Bone marrow (tissue), 2 donors: ENCODE measurements around the gene PDGFB.

ENCODE experiments used
- DNase-seq, 2 donors: peaks; one replicate each; lab custom pipeline; 2025; lab: John Stamatoyannopoulos, UW

Gene PDGFB

DNA sequence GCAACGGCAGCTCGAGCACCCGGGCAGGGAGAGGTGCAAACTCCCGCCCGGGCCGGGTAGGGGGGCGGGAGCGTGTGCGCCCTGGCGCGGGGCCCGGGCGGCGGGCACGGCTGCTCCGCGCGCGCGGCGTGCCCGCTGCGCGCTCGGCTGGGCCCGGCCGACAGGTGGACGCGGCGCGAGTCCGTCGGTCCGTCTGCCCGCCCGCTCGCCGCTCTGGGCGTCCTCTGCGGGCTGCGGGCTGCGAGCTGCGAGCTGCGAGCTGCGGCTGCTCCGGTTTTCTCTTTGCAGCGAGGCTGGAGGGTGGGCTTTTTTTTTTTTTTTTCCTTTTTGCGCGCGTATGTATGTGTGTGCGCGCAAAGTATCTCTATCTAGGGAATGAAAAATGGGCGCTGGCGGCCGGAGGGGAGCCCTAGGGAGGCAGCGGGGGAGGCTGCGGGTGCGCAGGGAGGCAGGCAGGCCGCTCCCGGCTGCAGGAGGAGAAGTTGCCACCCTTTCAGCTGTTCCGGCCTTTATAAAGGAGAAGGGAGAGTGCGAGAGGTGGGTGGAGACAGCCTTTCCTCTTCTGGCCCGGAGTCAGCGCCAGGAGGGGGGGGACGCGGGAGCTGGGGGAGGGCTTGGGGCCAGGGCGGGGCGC is at the start of gene PDGFB:
Gene PDGFB, minus strand, starts transcription at position 487 of the 634 bp plus-strand sequence. CDS start 1,019 bp downstream, outside the sequence.
- peak in 1 of 2 donors; percentile 44 for DNase-seq

DNA sequence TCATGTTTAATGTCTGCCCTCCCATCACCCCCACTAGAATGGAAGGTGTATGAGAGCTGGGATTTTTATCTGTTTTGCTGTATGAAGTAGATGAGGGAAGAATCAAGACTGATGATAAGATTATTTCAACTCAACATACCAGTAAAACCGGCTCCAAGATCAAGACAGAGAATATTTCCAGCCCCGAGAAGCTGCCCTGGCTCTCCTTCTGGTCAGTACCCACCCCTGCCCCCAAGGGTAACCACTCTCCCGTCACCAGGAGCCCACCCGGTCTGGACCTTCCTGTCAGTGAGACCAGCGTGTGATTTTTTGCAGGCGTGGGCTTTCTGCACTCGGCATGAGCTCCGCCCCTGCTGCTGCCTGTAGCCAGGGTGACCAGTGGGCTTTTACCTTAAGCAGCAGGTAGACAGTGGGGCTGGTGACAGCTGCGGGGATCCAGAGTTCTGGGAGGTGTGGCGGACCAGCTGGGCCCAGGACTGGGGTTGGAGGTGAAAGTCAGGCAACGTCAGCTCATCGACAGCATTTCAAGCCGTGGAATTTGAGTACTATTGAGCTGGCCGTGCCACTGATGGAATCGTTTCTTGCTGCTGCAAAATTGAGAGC is 49.1 kb upstream of the PDGFB start:
- DNase-seq, result no peak

GRCh38 chr22:39292561-39293074 is 47.8 kb upstream of the PDGFB start:
- peak; percentile 70 to 80 for DNase-seq

GRCh38 chr22:39292031-39292462 is 47.3 kb upstream of the PDGFB start:
- DNase-seq, result no peak

DNA sequence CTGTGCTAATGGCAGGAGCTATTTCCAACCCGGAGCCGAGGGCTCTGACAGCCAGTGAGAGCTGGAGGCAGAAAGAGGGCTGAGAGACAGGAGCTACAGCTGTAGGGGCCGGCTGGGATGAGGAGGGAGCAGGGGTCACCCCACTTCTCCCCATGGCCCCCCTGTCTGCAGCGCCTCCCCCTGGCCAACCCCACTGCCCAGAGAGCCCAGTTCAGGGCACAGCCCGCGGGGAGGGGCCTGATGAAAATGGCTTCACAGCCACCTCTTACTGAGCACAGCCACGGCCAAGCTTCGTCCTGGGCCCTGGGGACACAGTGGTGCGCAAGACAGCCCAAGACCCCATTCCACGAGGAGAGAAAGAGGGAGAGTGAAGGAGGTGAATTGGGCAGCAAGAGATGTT is 46.7 kb upstream of the PDGFB start:
- no peak for DNase-seq

DNA sequence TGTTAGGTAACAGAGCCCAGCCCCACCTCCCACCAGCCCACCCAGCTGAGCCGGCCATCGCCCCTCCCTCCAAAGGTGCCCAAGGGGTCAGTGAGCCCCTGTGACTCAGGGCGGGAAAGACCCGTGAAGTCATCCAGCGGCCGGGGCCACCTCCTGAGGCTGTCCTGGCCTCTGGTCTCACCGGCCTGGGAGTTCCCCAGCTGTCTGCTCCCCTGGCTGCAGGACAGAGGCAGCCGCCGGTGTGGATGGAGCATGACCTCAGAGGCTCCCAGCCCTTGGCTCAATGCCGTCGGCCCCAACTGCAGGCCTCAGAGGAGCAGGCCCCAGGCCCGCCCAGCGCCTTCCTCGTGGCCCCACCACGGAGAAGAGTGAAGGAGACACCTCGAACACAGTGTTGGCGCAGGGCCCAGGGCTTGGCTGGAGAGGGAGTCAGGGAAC is 46.0 kb upstream of the PDGFB start:
- DNase-seq, result no peak

DNA sequence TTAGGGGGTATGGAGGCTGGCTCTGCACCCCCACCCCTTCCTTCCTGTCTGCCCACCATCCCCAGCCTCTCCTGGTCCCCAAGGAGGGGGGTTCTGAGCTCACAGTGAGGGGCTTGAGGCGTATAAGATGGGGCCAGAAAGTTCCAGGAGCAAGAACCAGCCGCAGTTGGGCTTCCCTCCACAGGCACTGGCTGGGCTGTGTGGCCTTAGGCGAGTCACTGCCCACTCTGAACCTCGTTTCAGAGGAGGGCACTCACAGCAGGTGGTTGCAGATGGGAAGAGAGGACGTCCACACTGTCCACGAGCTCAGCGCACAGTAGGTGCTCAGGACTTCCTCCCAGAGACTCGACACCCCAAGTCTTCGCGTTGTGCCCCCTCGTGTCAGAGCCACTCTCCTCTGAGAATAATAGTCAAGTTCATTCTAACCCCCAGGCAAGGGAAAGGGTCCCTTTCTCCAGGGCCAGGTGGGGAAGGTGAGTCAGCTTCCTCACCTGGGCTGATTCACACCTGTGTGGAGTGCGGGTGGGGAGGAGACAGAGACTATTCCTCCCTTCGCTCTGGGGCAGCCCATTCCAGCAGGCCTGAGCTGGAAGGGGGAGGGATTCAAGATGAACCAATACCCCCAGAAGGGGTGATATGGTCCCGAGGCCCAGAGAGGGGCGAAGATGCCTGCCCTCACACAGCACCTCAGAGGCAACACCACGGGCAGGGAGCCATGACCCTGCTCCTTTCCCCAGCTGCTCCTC is 45.4 kb upstream of the PDGFB start:
- no peak for DNase-seq

DNA sequence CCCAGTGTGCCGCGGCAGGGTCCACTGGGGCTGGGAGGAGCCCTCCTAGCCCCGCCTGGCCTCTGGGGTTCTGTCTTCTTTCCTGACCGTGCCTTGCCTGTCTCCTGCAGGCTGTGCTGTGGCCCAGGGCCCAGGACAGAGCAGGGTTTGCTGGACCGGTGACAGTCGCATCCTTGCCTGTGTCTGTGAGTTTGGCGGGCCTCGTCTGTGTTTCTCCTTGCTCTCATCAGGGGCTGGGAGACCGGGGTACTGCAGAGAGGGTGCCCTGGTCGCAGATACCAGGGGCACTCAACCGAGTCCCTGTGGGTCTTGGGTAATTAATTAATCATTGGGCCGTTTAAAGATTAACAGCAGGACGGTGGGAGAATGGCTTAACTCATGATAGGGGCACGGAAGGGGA is 44.8 kb upstream of the PDGFB start:
- no peak for DNase-seq

DNA sequence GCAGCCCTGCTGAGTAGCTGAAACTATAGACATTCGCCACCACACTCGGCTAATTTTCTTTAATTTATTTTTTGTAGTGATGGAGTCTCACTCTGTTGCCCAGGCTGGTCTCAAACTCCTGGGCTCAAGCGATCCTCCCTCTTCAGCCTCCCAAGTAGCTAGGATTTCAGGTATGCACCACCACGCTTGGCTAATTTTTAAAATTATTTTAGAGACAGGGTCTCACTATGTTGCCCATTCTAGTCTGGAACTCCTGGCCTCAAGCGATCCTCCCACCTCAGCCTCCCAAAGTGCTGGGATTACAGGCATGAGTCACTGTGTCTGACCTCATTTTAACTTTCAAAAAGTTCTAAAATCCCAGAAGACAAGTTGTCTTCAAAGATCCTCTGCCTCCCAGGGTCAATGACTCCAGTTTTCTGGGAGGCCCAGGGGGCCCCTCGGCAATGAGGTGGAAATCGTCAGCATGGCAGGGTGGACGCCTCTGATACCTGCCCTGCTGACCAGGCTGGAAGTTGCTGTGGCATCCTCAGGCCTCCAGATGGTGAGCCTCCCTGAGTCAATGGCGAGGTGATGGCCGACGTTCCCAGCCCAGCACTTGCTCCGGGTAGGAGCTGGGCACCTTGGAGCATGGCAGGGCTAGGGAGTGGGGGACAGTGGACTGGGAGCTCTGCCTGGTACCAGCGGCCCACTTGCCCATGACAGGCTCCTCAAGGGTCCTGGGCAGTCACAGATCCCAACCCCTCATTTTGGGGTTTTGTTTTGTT is 43.5 kb upstream of the PDGFB start:
- DNase-seq, result no peak

GRCh38 chr22:39287076-39287725 is 42.4 kb upstream of the PDGFB start:
- peak in 1 of 2 donors; percentile 89 for DNase-seq

DNA sequence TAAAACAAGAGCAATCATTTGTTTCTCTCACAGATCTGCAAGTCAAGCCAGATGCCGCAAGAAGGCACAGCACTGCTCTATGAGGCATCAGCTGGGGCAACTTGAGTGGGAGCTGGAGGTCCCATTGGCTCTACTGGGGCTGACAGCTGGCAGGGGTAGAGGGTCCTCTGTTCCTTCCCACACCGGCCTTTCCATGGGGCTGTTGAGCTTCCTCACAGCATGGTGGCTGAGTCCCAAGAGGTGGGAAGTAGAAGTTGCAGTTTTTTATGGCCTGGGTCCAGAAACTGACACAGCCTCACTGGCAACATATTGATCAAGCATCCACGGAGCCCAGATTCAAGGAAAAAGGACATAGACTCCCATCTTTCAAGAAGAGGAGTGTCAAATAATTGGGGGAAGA is 40.2 kb upstream of the PDGFB start:
- no peak for DNase-seq

DNA sequence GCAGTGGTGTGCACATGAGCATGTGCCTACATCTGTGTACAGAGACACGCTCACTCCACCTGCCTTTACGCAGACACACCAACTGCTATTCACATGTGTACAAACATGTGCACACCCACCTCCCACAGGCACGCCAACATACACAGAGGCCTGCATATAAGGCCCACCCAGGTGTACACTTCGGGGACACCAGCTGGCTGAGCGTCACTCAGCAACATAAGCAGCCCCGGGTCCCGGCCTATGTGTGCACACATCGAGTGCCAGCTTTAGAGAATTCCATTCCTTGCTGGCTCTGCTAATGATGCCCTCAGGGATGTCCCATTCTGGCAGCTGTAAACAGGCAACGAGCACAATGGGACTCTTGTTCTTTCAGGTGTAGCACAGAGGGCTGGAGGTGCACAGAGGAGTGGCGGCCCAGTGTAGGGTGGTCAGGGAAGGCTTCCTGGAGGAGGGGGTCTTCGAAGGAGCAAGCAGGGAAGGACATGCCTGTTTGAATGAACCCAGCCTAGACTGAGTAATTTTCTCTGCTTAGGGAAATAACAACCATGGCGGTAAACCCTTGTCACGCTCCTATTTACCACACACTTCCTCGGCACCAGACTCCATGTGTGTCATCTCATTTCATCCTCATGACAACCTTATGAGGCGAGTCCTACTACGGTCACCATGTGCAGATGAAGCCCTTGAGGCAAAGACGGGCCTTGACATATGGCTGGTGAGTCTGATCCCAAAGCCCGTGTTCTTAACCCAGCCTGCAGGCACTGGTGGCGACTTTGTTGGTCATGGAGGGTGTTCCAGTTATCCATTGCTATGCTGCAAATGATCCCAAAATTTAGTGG is 39.6 kb upstream of the PDGFB start:
- DNase-seq, result no peak

DNA sequence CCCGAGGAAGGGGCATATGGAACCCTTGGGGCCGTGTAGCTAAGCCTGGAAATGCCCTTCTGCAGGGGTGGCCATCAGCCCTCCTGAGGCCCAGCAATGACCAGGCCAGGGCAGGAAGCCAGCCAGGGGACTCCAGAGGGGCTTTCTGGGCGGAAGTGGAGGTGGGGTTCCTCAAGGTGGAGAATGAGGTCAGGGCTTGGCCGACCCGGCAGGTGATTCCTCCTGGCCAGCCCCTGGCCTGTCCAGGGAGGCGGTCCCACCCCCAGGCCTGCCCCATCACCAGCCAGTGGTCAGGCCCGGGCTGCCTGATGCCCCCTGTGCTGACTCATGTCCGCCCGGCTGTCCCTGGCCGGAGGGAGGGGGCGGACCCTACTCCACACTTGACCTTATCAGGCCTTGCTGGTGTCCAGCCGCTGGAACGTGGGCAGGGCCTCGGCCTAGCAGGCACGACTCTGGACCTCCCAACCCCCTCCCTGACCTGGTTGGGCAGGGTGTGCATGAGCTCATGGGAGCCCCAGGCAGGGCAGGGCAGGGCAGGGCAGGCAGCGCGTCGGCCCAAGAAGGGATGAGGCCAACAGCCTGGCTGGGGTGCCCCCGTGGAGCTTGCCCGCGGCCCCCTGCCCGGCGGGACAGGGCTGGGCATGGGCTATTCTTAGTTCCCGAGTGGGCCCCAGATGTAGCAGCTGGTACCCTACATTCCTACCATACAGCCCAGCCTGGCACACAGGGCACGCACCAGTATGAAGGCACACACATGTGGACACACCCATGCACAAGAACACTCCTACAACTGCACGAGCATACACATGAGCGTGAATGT is 38.8 kb upstream of the PDGFB start:
- DNase-seq, result no peak

DNA sequence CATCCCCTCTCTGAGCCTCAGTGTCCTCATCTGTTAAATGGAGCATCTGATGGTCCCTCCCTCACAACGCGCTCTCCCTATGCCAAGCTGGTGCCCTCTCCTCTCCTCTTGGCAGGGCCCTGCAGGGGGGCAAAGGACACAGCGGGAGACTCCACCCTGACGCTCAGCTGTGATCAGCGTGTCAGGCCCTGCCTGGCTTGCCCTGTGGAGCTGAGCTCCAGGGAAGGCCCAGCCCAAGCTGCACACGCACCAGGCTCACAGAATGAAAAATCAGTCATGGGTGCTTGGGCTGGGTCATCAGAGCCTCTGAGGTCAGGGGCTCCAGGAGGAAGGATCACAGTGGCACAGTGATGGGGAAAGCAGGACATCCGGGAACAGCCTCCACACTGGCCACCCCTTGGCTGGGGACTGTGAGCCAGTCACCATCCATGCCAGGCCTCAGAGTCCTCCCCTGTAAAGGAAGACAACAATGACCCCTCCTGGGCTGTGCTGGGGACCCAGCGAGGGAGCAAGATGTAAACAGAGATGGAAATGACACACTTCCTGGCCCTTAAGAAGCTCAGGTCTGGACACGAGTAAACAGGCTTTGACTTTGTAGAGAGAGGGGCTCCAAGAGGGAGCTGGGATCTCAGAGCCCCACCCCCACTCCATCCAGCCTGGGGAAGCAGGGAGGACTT is 38.0 kb upstream of the PDGFB start:
- DNase-seq, result no peak

GRCh38 chr22:39281126-39281525 is 36.3 kb upstream of the PDGFB start:
- DNase-seq, result no peak

GRCh38 chr22:39280250-39280649 is 35.5 kb upstream of the PDGFB start:
- DNase-seq, result no peak

- DNase-seq, result no peak
Measured at GRCh38 chr22:39279170-39279850, 34.5 kb upstream of the PDGFB start.

- no peak for DNase-seq
Measured at GRCh38 chr22:39278040-39278439, 33.3 kb upstream of the PDGFB start.

- no peak for DNase-seq
Measured at GRCh38 chr22:39277142-39277607, 32.4 kb upstream of the PDGFB start.
